Hepatocyte (in vitro differentiated cells): Measurements from ENCODE around the gene PIK3R6.

Source experiments
- EZH2 ChIP-seq: fragments of 200-600 bp; sonication (generic); IDR thresholded peaks from 2 replicates; pipeline ENCODE4 v1.6.1; 2016; ENCODE audit warnings: antibody characterized with exemption, mild to moderate bottlenecking, borderline replicate concordance
- EZH2phosphoT487 ChIP-seq: fragments of 200-600 bp; sonication (generic); IDR thresholded peaks from one replicate; pipeline ENCODE4 v1.6.1; 2018; ENCODE audit warnings: antibody characterized with exemption, mild to moderate bottlenecking, low read depth, moderate library complexity; ENCODE audit not compliant: unreplicated experiment, severe bottlenecking
- TF ChIP-seq, protein P1 (sequence below): fragments of 200-600 bp; sonication (generic); IDR thresholded peaks from 2 replicates; pipeline ENCODE4 v1.5.1; 2016; ENCODE audit warnings: antibody characterized with exemption, mild to moderate bottlenecking; ENCODE audit not compliant: poor library complexity

DNA sequence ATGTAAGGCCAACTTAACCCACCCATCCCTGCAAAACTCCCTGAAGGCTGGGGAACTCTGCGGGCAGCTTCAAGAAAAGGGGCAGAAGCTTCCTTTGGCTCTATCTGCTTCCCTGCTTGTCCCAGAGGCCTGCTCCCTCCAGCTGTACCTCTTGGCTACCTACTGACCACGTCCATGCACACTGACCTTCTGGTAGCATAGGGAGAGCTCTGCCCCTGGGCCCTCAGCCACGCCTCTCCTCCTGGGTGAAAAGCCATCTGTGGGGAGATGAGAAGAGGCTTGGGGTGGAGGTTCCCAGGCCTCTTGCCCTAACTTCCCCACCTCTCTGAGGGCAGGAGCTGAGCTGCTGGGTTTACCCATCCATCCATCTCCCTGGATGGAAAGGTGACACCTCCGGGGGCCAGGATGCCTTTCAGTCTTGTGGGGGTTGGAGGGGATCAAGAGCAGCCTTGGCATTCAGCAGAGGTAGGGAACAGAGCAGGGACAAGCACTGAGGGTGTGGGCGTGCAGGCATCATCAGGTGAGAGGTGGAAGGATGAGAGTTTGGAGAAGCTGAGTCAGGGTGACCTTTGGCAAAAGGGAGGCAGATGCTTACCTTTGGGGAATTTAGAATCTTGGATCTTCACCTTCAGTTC, 45.0 kb downstream of the PIK3R6 start:
- TF ChIP-seq EZH2 (no peak), EZH2phosphoT487 (no peak)
- TF ChIP-seq, protein P1, sequence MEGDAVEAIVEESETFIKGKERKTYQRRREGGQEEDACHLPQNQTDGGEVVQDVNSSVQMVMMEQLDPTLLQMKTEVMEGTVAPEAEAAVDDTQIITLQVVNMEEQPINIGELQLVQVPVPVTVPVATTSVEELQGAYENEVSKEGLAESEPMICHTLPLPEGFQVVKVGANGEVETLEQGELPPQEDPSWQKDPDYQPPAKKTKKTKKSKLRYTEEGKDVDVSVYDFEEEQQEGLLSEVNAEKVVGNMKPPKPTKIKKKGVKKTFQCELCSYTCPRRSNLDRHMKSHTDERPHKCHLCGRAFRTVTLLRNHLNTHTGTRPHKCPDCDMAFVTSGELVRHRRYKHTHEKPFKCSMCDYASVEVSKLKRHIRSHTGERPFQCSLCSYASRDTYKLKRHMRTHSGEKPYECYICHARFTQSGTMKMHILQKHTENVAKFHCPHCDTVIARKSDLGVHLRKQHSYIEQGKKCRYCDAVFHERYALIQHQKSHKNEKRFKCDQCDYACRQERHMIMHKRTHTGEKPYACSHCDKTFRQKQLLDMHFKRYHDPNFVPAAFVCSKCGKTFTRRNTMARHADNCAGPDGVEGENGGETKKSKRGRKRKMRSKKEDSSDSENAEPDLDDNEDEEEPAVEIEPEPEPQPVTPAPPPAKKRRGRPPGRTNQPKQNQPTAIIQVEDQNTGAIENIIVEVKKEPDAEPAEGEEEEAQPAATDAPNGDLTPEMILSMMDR, result no peak
